HepG2 (cell line): ENCODE measurements around the gene RPS6KL1. TPM values are rescaled to one million over a fixed set of nuclear protein-coding genes. Genes with fewer than 3 reads are reported as not detected.

Experiments
- ETV5 ChIP-seq: IDR thresholded peaks from 2 replicates; pipeline ENCODE4 v1.6.1; 2018; ENCODE audit warnings: missing biosample characterization, missing genetic modification reagents, inconsistent platforms, borderline replicate concordance
- GATAD2A ChIP-seq: IDR thresholded peaks from 2 replicates; pipeline ENCODE4 v1.6.1; 2016
- GTF3A ChIP-seq: sonication (generic); formaldehyde crosslinking; conservative IDR thresholded peaks from 2 replicates; pipeline ENCODE4 v1.4.0; 2020; ENCODE audit warnings: mild to moderate bottlenecking, missing genetic modification reagents
- HNF4A ChIP-seq: sonication (generic); formaldehyde crosslinking; IDR thresholded peaks from 2 replicates; pipeline ENCODE4 v1.4.0; 2020; ENCODE audit warnings: missing genetic modification reagents
- HOXA3 ChIP-seq: sonication (generic); formaldehyde crosslinking; IDR thresholded peaks from 2 replicates; pipeline ENCODE4 v1.5.0; 2020; ENCODE audit warnings: missing genetic modification reagents
- KDM5A ChIP-seq: fragments of 200-600 bp; sonication (generic); IDR thresholded peaks from 2 replicates; pipeline ENCODE4 v1.7.0; 2018; ENCODE audit warnings: antibody characterized with exemption, mild to moderate bottlenecking, low read length, borderline replicate concordance
- MEIS1 ChIP-seq: sonication (generic); formaldehyde crosslinking; IDR thresholded peaks from 2 replicates; pipeline ENCODE4 v1.9.0; 2021; ENCODE audit warnings: mild to moderate bottlenecking, missing genetic modification reagents, moderate library complexity, borderline replicate concordance
- MIXL1 ChIP-seq: IDR thresholded peaks from 2 replicates; pipeline ENCODE4 v1.6.1; 2016
- NBN ChIP-seq: fragments of 450-650 bp; conservative IDR thresholded peaks from 2 replicates; pipeline ENCODE4 v1.6.1; 2017
- REXO4 ChIP-seq: sonication (generic); formaldehyde crosslinking; IDR thresholded peaks from 2 replicates; pipeline ENCODE4 v1.8.0; 2022; ENCODE audit warnings: missing genetic modification reagents, mild to moderate bottlenecking, borderline replicate concordance
- TEAD3 ChIP-seq: optimal IDR thresholded peaks from 2 replicates; pipeline ENCODE3; 2016; ENCODE audit warnings: borderline replicate concordance
- ZFP36L1 ChIP-seq: sonication (generic); formaldehyde crosslinking; IDR thresholded peaks from 2 replicates; pipeline ENCODE4 v1.8.0; 2022; ENCODE audit warnings: mild to moderate bottlenecking, missing genetic modification reagents, moderate library complexity
- ZMYM4 ChIP-seq: sonication (generic); formaldehyde crosslinking; IDR thresholded peaks from 2 replicates; pipeline ENCODE4 v1.8.1; 2023; ENCODE audit warnings: mild to moderate bottlenecking, missing genetic modification reagents
- ZNF383 ChIP-seq: sonication (generic); formaldehyde crosslinking; IDR thresholded peaks from 2 replicates; pipeline ENCODE4 v1.4.0; 2020; ENCODE audit warnings: missing genetic modification reagents, mild to moderate bottlenecking, borderline replicate concordance
- ZNF460 ChIP-seq: sonication (generic); formaldehyde crosslinking; IDR thresholded peaks from 2 replicates; pipeline ENCODE4 v1.5.1; 2020; ENCODE audit warnings: missing genetic modification reagents, mild to moderate bottlenecking, borderline replicate concordance
- polyA plus RNA-seq, 8 experiments: library from polyadenylated mRNA; depleted of rRNA in 3 of 8; stranded (reverse) in 7 of 8; unstranded in 1 of 8; fragments of >200 nt; fragmentation: Illumina TruSeq in 4 of 8; extraction: Trizol in 4 of 8; gene quantifications; 2 replicates each; pipeline versions ENCODE4 v1.2.1 to v1.2.3, GENCODE V29; 2011 to 2016; ENCODE audit warnings: low read depth in 4 of 8, missing spikeins in 1 of 8, mixed read lengths in 1 of 8; ENCODE audit not compliant: insufficient read depth in 1 of 8
- total RNA-seq, 5 experiments: library from RNA; depleted of rRNA; stranded (reverse); fragments of >200 nt; fragmentation: Illumina TruSeq; extraction: Trizol; gene quantifications; 2 replicates each; pipeline ENCODE4 v1.2.3, GENCODE V29; 2016; ENCODE audit warnings: low read depth in 1 of 5
- TF ChIP-seq, protein P1 (sequence below): sonication (generic); formaldehyde crosslinking; IDR thresholded peaks from 2 replicates; pipeline ENCODE4 v1.5.0; 2020; ENCODE audit warnings: mild to moderate bottlenecking, missing genetic modification reagents
- TF ChIP-seq, protein P2 (sequence below): conservative IDR thresholded peaks from 2 replicates; pipeline ENCODE4 v1.6.1; 2018; ENCODE audit warnings: missing genetic modification reagents
- TF ChIP-seq, protein P3 (sequence below): sonication (generic); formaldehyde crosslinking; IDR thresholded peaks from 2 replicates; pipeline ENCODE4 v1.8.0; 2022; ENCODE audit warnings: mild to moderate bottlenecking, missing genetic modification reagents, moderate library complexity
- TF ChIP-seq, protein P4 (sequence below): sonication (generic); formaldehyde crosslinking; IDR thresholded peaks from 2 replicates; pipeline ENCODE4 v1.5.0; 2020; ENCODE audit warnings: missing genetic modification reagents
- TF ChIP-seq, protein P5 (sequence below): sonication (generic); formaldehyde crosslinking; IDR thresholded peaks from 2 replicates; pipeline ENCODE4 v1.4.0; 2020; ENCODE audit warnings: low read depth, mild to moderate bottlenecking, missing genetic modification reagents

Gene RPS6KL1
- total and polyA plus RNA-seq, 2 of the 13 experiments (the other 11 are each of a cell fraction or from before 2014, with no cell fraction given): 6.5 to 11.5 TPM

DNA sequence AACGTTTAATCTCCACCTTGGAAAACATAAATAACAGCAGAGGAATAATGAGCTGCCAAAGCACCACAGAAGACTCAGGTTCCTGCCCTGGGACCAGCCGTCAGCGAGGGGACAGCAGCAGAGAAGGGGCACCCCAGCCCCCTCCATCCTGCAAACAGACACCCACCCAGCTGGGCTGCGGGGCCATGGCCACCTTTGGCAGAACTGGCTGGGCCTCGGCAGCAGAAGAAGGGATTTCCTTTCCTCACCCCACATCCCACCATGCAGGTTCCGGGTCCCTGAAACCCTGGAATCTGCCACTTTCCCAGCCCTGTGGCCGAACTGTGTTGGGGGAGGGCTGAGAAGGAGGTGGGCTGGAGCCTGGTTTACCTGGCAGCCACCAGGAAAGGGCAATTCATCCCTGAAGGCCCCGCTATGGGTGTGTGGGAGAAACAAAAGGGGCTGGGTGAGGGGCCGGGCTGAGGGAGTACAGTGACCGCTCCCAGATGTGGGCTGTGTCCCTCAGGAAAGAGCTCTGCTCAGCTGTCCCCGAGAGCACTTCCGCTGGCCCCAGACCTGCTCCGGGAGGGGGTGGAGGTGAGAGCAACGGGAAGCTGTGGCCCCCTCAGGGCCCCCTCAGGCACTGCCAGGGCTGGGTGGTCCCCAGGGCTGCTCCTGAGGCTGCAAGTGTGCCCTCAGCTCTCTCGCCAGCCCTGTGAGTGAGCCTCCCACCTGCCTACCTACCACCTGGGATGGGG is 28.6 kb upstream of the RPS6KL1 start (continued):
- TF ChIP-seq, protein P1, sequence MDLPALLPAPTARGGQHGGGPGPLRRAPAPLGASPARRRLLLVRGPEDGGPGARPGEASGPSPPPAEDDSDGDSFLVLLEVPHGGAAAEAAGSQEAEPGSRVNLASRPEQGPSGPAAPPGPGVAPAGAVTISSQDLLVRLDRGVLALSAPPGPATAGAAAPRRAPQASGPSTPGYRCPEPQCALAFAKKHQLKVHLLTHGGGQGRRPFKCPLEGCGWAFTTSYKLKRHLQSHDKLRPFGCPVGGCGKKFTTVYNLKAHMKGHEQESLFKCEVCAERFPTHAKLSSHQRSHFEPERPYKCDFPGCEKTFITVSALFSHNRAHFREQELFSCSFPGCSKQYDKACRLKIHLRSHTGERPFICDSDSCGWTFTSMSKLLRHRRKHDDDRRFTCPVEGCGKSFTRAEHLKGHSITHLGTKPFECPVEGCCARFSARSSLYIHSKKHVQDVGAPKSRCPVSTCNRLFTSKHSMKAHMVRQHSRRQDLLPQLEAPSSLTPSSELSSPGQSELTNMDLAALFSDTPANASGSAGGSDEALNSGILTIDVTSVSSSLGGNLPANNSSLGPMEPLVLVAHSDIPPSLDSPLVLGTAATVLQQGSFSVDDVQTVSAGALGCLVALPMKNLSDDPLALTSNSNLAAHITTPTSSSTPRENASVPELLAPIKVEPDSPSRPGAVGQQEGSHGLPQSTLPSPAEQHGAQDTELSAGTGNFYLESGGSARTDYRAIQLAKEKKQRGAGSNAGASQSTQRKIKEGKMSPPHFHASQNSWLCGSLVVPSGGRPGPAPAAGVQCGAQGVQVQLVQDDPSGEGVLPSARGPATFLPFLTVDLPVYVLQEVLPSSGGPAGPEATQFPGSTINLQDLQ (CRISPR knock-in tag): no peak
- no peak for TF ChIP-seq ZNF383 (CRISPR knock-in tag)
- TF ChIP-seq HOXA3 (CRISPR knock-in tag): no peak; the same call in 1 of the 2 replicates
- 0 out of 2 replicates have a peak, but pooled peaks have one; percentile 4 for TF ChIP-seq MIXL1 (CRISPR knock-in tag)
- no peak for TF ChIP-seq MEIS1 (CRISPR knock-in tag)
- no peak for TF ChIP-seq REXO4 (CRISPR knock-in tag)
- TF ChIP-seq ZMYM4: 0 out of 2 replicates have a peak, but pooled peaks have one; percentile 6
- peak; percentile 83; the same call in 1 of the 2 replicates for TF ChIP-seq ETV5 (CRISPR knock-in tag)
- TF ChIP-seq, protein P2, sequence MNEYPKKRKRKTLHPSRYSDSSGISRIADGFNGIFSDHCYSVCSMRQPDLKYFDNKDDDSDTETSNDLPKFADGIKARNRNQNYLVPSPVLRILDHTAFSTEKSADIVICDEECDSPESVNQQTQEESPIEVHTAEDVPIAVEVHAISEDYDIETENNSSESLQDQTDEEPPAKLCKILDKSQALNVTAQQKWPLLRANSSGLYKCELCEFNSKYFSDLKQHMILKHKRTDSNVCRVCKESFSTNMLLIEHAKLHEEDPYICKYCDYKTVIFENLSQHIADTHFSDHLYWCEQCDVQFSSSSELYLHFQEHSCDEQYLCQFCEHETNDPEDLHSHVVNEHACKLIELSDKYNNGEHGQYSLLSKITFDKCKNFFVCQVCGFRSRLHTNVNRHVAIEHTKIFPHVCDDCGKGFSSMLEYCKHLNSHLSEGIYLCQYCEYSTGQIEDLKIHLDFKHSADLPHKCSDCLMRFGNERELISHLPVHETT (CRISPR knock-in tag): no peak
- TF ChIP-seq, protein P3, sequence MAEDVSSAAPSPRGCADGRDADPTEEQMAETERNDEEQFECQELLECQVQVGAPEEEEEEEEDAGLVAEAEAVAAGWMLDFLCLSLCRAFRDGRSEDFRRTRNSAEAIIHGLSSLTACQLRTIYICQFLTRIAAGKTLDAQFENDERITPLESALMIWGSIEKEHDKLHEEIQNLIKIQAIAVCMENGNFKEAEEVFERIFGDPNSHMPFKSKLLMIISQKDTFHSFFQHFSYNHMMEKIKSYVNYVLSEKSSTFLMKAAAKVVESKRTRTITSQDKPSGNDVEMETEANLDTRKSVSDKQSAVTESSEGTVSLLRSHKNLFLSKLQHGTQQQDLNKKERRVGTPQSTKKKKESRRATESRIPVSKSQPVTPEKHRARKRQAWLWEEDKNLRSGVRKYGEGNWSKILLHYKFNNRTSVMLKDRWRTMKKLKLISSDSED: no peak
- TF ChIP-seq, protein P4, sequence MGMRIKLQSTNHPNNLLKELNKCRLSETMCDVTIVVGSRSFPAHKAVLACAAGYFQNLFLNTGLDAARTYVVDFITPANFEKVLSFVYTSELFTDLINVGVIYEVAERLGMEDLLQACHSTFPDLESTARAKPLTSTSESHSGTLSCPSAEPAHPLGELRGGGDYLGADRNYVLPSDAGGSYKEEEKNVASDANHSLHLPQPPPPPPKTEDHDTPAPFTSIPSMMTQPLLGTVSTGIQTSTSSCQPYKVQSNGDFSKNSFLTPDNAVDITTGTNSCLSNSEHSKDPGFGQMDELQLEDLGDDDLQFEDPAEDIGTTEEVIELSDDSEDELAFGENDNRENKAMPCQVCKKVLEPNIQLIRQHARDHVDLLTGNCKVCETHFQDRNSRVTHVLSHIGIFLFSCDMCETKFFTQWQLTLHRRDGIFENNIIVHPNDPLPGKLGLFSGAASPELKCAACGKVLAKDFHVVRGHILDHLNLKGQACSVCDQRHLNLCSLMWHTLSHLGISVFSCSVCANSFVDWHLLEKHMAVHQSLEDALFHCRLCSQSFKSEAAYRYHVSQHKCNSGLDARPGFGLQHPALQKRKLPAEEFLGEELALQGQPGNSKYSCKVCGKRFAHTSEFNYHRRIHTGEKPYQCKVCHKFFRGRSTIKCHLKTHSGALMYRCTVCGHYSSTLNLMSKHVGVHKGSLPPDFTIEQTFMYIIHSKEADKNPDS (CRISPR knock-in tag): no peak
- TF ChIP-seq, protein P5, sequence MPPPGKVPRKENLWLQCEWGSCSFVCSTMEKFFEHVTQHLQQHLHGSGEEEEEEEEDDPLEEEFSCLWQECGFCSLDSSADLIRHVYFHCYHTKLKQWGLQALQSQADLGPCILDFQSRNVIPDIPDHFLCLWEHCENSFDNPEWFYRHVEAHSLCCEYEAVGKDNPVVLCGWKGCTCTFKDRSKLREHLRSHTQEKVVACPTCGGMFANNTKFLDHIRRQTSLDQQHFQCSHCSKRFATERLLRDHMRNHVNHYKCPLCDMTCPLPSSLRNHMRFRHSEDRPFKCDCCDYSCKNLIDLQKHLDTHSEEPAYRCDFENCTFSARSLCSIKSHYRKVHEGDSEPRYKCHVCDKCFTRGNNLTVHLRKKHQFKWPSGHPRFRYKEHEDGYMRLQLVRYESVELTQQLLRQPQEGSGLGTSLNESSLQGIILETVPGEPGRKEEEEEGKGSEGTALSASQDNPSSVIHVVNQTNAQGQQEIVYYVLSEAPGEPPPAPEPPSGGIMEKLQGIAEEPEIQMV: no peak
- TF ChIP-seq HNF4A (CRISPR knock-in tag): no peak; the same call in 1 of the 2 replicates
- no peak for TF ChIP-seq KDM5A
- no peak for TF ChIP-seq GTF3A (CRISPR knock-in tag)
- no peak for TF ChIP-seq NBN
- peak; percentile 59 for TF ChIP-seq GATAD2A (CRISPR knock-in tag)
- TF ChIP-seq ZFP36L1 (CRISPR knock-in tag): no peak
- TF ChIP-seq TEAD3: no peak
- TF ChIP-seq ZNF460 (CRISPR knock-in tag): no peak
